ENCODE measurements around the gene INPP1.

Gene INPP1

GRCh38 chr2:190420801-190421200 lies 77.4 kb downstream of the INPP1 start:
- no peak for TF ChIP-seq FOXP2 (optimal IDR thresholded peaks at IDR 0.05; ENCODE audit: borderline replicate concordance, extremely low read depth, extremely low read length, insufficient read depth)
- TF ChIP-seq POLR2AphosphoS5 (IDR thresholded peaks at IDR 0.05; ENCODE audit: low read depth, low read length), result no peak
- TF ChIP-seq SIN3A (IDR thresholded peaks at IDR 0.05; ENCODE audit: borderline replicate concordance, insufficient read depth, low read length), result no peak
- no peak for TF ChIP-seq REST (IDR thresholded peaks at IDR 0.05; ENCODE audit: insufficient read depth in 1 of 2, low read depth in 2 of 2, low read length in 2 of 2)
- no peak for TF ChIP-seq TAF1 (IDR thresholded peaks at IDR 0.05; ENCODE audit: borderline replicate concordance, insufficient read depth, low read length)
